Kidney epithelial cell (primary cell): ENCODE measurements around the gene USP13. TPM values are rescaled to one million over a fixed set of nuclear protein-coding genes. Genes with fewer than 3 reads are reported as not detected.

ENCODE experiments used
- DNase-seq: peaks from one replicate; pipeline ENCODE4 v3.0.0-alpha.2; 2010; ENCODE audit warnings: low read depth
- H3K27me3 ChIP-seq: 2 replicates; pipeline ENCODE4 v1.6.0; 2011; ENCODE audit warnings: low read length; ENCODE audit not compliant: control insufficient read depth, insufficient read depth
- H3K36me3 ChIP-seq: 2 replicates; pipeline ENCODE4 v1.5.1; 2011; ENCODE audit warnings: low read length; ENCODE audit not compliant: control insufficient read depth, insufficient read depth
- H3K4me3 ChIP-seq: 2 replicates; pipeline ENCODE4 v1.5.1; 2011; ENCODE audit warnings: low read depth, mild to moderate bottlenecking, control low read depth, low read length
- total RNA-seq: library from RNA; depleted of rRNA; stranded (reverse); fragments of >200 nt; gene quantifications from 2 replicates; pipeline ENCODE4 v1.2.3, GENCODE V29; 2015
- TF ChIP-seq, protein P1 (sequence below): IDR thresholded peaks from 2 replicates; pipeline ENCODE4 v1.5.1; 2011; ENCODE audit warnings: mild to moderate bottlenecking, moderate library complexity, low read length, control low read depth, inconsistent platforms; ENCODE audit not compliant: insufficient read depth, poor library complexity, severe bottlenecking

The USP13 gene
- total RNA-seq, 1 donor from 2014 or later, result 6.4 TPM

DNA sequence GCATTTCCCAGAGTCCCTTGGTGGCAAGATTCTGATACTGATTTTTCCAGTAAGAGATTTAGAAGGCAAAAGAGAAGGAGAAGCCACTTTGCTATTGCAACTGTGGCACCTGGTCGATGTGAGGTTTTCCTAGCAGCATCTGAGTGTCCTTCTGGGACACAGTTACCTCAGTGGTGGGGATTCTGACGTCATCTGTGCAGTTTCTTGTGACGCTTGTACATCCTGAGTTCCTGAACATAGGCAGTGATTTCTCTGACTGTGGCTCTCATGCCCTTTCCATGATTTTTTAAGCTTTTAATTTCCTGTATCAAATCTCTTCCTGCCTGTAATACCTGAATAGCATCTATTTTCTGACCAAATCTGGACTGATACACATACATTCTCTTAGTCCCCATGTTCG is 8.9 kb downstream of the USP13 start:
- DNase-seq, result no peak
- Histone ChIP-seq H3K27me3 (no peaks in the 10 kb centered on the region), H3K4me3 (no peak overlapping the region), H3K36me3 (no peaks in the 10 kb centered on the region)
- TF ChIP-seq, protein P1, sequence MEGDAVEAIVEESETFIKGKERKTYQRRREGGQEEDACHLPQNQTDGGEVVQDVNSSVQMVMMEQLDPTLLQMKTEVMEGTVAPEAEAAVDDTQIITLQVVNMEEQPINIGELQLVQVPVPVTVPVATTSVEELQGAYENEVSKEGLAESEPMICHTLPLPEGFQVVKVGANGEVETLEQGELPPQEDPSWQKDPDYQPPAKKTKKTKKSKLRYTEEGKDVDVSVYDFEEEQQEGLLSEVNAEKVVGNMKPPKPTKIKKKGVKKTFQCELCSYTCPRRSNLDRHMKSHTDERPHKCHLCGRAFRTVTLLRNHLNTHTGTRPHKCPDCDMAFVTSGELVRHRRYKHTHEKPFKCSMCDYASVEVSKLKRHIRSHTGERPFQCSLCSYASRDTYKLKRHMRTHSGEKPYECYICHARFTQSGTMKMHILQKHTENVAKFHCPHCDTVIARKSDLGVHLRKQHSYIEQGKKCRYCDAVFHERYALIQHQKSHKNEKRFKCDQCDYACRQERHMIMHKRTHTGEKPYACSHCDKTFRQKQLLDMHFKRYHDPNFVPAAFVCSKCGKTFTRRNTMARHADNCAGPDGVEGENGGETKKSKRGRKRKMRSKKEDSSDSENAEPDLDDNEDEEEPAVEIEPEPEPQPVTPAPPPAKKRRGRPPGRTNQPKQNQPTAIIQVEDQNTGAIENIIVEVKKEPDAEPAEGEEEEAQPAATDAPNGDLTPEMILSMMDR, result no peak

DNA sequence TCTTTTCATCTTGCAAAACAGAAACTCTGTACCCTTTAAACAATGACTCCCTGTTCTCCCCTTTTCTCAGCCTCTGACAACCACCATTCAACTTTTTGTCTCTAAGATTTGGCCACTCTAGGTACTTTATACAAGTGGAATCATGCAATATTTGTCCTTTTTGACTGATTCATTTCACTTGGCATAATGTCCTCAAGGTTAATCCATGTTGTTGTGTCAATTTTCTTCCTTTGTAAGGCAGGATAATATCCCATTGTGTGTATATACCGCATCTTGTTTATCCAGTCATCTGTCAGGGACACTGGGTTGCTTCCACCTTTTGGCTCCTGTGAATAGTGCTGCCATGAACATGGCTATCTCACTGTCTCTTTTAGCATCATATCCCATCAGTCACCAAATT is 10.3 kb downstream of the USP13 start:
- Histone ChIP-seq H3K36me3 (no peaks in the 10 kb centered on the region), H3K27me3 (no peaks in the 10 kb centered on the region), H3K4me3 (no peak overlapping the region)
- TF ChIP-seq, protein P1, result no peak
- DNase-seq, result no peak

DNA sequence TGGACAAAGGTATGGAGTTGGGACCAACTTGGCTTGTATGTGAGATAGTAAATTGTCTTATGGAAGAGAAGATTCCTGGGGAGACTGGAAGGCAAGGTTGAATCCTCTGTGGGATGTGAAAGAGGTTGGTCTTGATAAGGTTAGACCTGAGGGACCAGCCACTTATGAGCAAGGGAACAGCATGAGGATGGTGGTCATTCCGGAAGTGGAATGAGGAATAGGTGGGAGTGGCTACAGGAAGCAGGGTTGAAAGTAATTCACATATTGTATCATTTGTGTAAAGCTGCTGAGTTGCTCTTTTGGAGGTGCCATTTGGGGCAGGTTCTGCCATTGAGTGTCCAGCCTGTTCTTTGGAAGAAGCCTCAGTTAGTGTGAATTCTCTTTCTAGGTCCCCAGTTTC is 13.2 kb downstream of the USP13 start:
- H3K36me3 ChIP-seq, result no peaks in the 10 kb centered on the region

DNA sequence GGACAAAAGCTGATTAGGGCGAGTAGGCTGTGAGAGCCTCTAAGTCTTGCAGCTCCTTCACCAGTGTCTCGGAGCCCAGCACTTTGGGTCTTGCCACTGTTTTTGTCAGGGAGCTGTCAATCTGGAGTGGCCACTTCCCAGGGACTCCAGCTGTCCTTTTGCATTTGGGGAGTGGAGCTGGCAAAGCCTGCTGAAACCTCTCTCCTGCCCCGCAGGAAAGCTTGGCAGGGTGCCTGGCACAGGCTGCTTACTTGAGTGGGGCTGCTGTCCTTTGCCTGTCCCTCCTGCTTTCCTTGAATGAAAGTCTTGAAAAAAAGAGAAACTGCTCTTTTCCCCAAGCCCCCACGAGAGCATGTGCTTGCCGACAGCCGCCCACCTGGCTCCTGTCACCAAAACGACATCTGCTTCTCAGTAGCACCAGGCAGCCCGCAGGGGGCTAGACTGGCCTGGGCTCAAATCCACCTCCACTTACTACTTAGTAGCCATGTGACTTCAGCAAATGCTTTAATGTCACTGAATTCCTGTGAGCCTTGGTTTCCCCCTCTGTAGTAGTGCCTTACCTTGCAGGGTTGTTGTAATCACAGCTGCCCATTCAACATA is 13.7 kb downstream of the USP13 start:
- H3K36me3 ChIP-seq, result no peaks in the 10 kb centered on the region
- TF ChIP-seq, protein P1, result no peak
- H3K4me3 ChIP-seq, result no peak overlapping the region
- no peak for DNase-seq
- H3K27me3 ChIP-seq, result no peaks in the 10 kb centered on the region

More for the DNA sequence above, 13.2 kb downstream of the USP13 start:
- H3K4me3 ChIP-seq, result no peak overlapping the region
- TF ChIP-seq, protein P1, result no peak
- no peak for DNase-seq
- no peaks in the 10 kb centered on the region for H3K27me3 ChIP-seq

DNA sequence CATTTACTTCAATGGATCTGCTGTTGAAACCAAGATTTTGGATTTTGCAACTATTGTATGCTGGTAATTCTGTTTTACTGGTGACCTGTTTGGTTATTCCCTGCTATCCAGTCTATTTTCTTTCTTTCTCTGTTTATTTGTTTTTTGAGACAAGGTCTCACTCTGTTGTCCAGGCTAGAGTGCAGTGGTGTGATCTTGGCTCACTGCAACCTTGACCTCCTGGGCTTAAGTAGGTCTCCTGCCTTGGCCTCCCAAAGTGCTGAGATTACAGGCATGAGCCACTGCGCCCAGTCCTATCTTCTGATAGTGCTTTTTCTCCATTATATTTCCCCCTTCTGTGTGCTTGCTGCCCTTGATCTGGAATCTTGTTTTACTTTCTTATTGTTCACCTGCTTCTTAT is 15.6 kb downstream of the USP13 start:
- no peak overlapping the region for H3K4me3 ChIP-seq
- no peak for DNase-seq
- no peaks in the 10 kb centered on the region for H3K27me3 ChIP-seq
- TF ChIP-seq, protein P1, result no peak
- H3K36me3 ChIP-seq, result no peaks in the 10 kb centered on the region

DNA sequence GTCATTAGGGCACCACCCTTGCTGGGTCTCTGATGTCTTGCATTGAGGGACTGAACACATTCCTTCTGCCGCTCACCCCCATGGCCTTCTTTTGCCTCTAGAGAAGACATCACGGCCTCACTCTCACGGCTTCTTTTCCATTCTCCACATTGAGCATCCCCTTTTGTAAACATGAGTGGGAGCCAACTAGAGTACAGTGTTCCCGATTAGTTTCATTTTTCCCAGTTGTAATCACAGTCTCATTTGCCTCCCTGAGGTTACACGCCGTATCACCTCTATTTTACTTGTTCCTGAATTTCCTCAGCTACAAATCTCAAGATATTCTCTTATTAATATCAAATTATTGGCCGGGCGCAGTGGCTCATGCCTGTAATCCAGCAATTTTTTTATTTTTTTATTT is 17.5 kb downstream of the USP13 start:
- Histone ChIP-seq H3K36me3 (no peaks in the 10 kb centered on the region), H3K4me3 (no peak overlapping the region), H3K27me3 (no peaks in the 10 kb centered on the region)
- TF ChIP-seq, protein P1, result no peak
- no peak for DNase-seq
